ENCODE data around the gene TMEM30A. TPM values are rescaled to one million over a fixed set of nuclear protein-coding genes. Genes with fewer than 3 reads are reported as not detected.
A peak's percentile ranks its signal among the peaks of the same experiment; 100 is the strongest.

TMEM30A gene
- total RNA-seq (10 to 100 TPM; 73.6 to 78.3 TPM), polyA plus RNA-seq (10 to 100 TPM; 44.7 to 56.5 TPM)

DNA sequence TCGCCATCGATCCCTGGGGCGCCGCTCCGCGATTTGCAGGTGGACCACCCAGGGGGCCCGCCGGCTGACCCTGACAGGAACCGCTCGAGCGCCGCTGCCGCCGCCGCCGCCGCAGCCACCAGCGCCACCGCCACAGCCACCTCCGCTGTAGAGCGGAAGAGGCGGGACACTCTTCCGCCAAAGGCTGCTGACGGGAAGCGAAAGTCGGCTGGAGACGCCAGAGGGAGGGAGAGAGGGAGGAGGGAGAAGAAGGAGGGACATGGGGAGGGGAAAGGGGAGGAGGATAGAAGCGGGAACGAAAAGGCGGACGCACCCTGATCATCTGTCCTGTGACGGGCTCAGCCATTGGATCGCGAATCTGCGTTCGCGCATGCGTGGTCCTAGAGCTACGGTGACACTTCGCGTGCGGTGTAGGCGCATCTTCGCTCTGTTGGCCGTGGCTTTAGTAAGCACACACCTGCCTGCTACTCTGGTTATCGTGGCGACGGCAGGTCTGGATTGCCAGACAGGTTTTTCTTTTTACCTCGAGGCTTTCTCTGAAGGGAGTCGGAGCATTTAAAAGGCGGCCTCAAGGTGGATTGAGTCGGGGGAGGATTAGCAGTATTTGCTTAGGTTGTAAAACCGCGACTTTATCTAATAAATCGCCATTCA lies at the start of gene TMEM30A:
TMEM30A (minus strand) TSS at position 161 of the 651 bp plus-strand sequence; CDS start at position 7, 154 bp downstream.
- H3K27ac Mint-ChIP-seq = no peak within 1 kb of the TSS
- H3K4me1 Mint-ChIP-seq = peaks cover 23 to 39% (median 35%) of the 10 kb centered on the region in 4 donors
- peaks cover 64% of the 10 kb centered on the region for H3K4me1 ChIP-seq (ENCODE audit: insufficient read depth, low read length)

DNA sequence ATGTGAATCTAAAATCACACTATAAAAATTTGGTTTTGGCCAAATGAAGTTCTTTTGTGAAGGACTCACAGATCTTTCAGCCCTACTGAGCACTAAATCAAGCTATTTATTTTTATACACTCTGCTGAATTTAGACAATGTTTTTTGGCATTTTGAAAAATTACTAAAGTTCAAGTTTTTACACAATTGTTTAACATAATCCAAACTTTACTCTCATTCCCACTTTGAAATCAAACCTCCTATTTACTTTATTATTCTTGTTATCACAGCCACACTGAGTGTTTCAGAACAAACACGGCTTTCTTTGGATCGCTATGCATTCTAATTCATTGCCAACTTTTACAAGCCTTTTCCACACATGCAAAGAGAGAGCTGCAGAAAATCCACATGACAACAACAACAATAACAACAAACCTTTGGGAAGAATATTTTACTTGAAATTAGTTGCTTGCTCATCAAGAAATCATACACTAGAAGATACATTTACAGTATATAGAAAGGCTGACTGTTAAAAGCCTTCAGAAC lies 49.1 kb upstream of the TMEM30A start:
- intact Hi-C loops (cut with micrococcal nuclease) = no loop called here
- no peak for DNase-seq
- H3K36me3 Mint-ChIP-seq = no peaks in the 10 kb centered on the region
- POLR2A ChIA-PET (ENCODE audit: partially characterized antibody) = no interaction called here
- H3K9me3 ChIP-seq (ENCODE audit: control insufficient read depth in 1 of 2, low read length in 2 of 2) = no peaks in the 10 kb centered on the region
- H3K27ac Mint-ChIP-seq = no peak overlapping the region
- H3K4me3 Mint-ChIP-seq = no peak overlapping the region
- H3K36me3 ChIP-seq (ENCODE audit: insufficient read depth, low read length) = no peaks in the 10 kb centered on the region
- no peaks in the 10 kb centered on the region for H3K4me1 Mint-ChIP-seq
- H3K4me1 ChIP-seq (ENCODE audit: insufficient read depth, low read length) = no peaks in the 10 kb centered on the region
- no peak overlapping the region for H3K4me3 ChIP-seq (ENCODE audit: low read length in 2 of 2)
- H3K9me3 Mint-ChIP-seq = peaks cover 0 to 2% (median 0%) of the 10 kb centered on the region in 8 donors
- H3K27me3 Mint-ChIP-seq = peaks cover 8 to 9% of the 10 kb centered on the region in 2 donors
- no peak overlapping the region for H3K27ac ChIP-seq (ENCODE audit: low read depth, low read length)
- no peaks in the 10 kb centered on the region for H3K27me3 ChIP-seq (ENCODE audit: insufficient read depth, low read length)
- CTCF ChIA-PET (ENCODE audit: partially characterized antibody) = interaction anchor here (1.2 to 1.4 kb wide), 2 partner anchors 20 to 229 kb away, joined by 3 to 4 read pairs; no protein-coding TSS in a partner anchor

More for the DNA sequence above, at the start of gene TMEM30A:
- POLR2A ChIA-PET (ENCODE audit: partially characterized antibody) = interaction anchor here (0.6 to 3.7 kb wide), 11 partner anchors 11 to 1764 kb away, joined by 3 to 44 read pairs (median 4); partner anchors contain the start of genes COX7A2, SENP6 and SLC17A5
- H3K9me3 ChIP-seq (ENCODE audit: control insufficient read depth in 1 of 2, low read length in 2 of 2) = no peaks in the 10 kb centered on the region
- DNase-seq = peak; percentile 93 to 98 (median 97)
- no peaks in the 10 kb centered on the region for H3K36me3 ChIP-seq (ENCODE audit: insufficient read depth, low read length)
- peak within 1 kb of the TSS; percentile 79 for H3K27ac ChIP-seq (ENCODE audit: low read depth, low read length)
- peaks cover under 1 to 3% of the 10 kb centered on the region in 2 donors for H3K36me3 Mint-ChIP-seq
- intact Hi-C loops (cut with micrococcal nuclease) = loop anchor here (1.0 to 10.0 kb wide), 7 partner anchors 18 to 1763 kb away; partner anchors contain the start of genes COX7A2, EEF1A1, MYO6 and SLC17A5
- H3K4me3 ChIP-seq (ENCODE audit: low read length in 2 of 2) = peak within 1 kb of the TSS; percentile 70 to 86
- no peaks in the 10 kb centered on the region for H3K9me3 Mint-ChIP-seq
- H3K4me3 Mint-ChIP-seq = no peak within 1 kb of the TSS
- H3K27me3 Mint-ChIP-seq = no peaks in the 10 kb centered on the region
- CTCF ChIA-PET (ENCODE audit: partially characterized antibody) = interaction anchor here (0.7 to 3.9 kb wide), 10 partner anchors 11 to 1632 kb away, joined by 3 to 13 read pairs (median 4); partner anchors contain the start of gene COX7A2
- no peaks in the 10 kb centered on the region for H3K27me3 ChIP-seq (ENCODE audit: insufficient read depth, low read length)

DNA sequence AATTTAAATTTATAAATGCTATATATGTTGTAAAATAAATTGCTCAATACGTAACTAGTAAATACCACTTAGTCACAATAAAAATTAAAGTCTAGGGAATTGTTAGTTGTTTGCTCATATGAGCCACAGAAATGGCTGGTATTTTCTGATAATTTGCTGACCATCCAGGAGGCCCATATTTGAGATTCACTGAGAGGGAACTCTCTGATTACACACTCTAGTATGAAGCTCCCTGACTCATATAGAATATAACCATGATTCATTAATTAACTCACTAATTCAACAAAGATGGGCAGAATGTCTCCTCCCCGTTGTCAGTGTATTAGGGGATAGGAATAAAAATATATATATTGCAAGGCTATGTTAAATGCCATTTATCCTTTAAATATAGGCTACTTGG lies 46.6 kb upstream of the TMEM30A start:
- H3K27me3 Mint-ChIP-seq = peaks cover 6 to 7% of the 10 kb centered on the region in 2 donors
- Histone ChIP-seq H3K27ac (ENCODE audit: low read depth, low read length) (no peak overlapping the region), H3K36me3 (ENCODE audit: insufficient read depth, low read length) (no peaks in the 10 kb centered on the region), H3K4me3 (ENCODE audit: low read length in 2 of 2) (no peak overlapping the region), H3K27me3 (ENCODE audit: insufficient read depth, low read length) (no peaks in the 10 kb centered on the region), H3K9me3 (ENCODE audit: control insufficient read depth in 1 of 2, low read length in 2 of 2) (no peaks in the 10 kb centered on the region), H3K4me1 (ENCODE audit: insufficient read depth, low read length) (no peaks in the 10 kb centered on the region)
- no peaks in the 10 kb centered on the region for H3K4me1 Mint-ChIP-seq
- CTCF ChIA-PET (ENCODE audit: partially characterized antibody) = no interaction called here
- POLR2A ChIA-PET (ENCODE audit: partially characterized antibody) = no interaction called here
- intact Hi-C loops (cut with micrococcal nuclease) = no loop called here
- no peaks in the 10 kb centered on the region for H3K36me3 Mint-ChIP-seq
- no peak for DNase-seq
- peaks cover 0 to 2% (median 0%) of the 10 kb centered on the region in 8 donors for H3K9me3 Mint-ChIP-seq
- H3K27ac Mint-ChIP-seq = no peak overlapping the region
- H3K4me3 Mint-ChIP-seq = no peak overlapping the region

DNA sequence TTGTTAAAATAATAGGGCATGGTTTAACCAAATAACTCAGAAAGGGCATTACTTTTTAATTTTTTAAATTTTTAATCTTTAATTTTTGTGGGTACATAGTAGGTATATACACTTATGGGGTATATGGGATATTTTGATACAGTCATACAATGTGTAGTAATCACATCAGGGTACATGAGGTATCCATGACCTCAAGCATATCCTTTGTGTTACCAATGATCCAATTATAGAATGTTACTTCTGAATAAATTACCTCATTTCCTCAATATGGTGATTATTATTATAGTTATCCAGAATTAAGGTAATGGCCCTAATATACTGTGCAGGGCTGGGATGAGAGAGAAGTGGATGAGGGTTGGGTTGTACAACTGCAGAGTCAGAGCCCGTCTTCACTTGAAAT lies 45.1 kb upstream of the TMEM30A start:
- Mint-ChIP-seq H3K9me3 (peaks cover 0 to 2% (median 0%) of the 10 kb centered on the region in 8 donors), H3K4me1 (no peaks in the 10 kb centered on the region), H3K36me3 (no peaks in the 10 kb centered on the region), H3K27ac (no peak overlapping the region), H3K27me3 (peaks cover 11% of the 10 kb centered on the region in 2 donors), H3K4me3 (no peak overlapping the region)
- ChIA-PET POLR2A (ENCODE audit: partially characterized antibody) (no interaction called here), CTCF (ENCODE audit: partially characterized antibody) (no interaction called here)
- Histone ChIP-seq H3K27ac (ENCODE audit: low read depth, low read length) (no peak overlapping the region), H3K4me1 (ENCODE audit: insufficient read depth, low read length) (no peaks in the 10 kb centered on the region), H3K27me3 (ENCODE audit: insufficient read depth, low read length) (no peaks in the 10 kb centered on the region), H3K9me3 (ENCODE audit: control insufficient read depth in 1 of 2, low read length in 2 of 2) (no peaks in the 10 kb centered on the region), H3K4me3 (ENCODE audit: low read length in 2 of 2) (no peak overlapping the region), H3K36me3 (ENCODE audit: insufficient read depth, low read length) (no peaks in the 10 kb centered on the region)
- DNase-seq = no peak
- intact Hi-C loops (cut with micrococcal nuclease) = no loop called here

DNA sequence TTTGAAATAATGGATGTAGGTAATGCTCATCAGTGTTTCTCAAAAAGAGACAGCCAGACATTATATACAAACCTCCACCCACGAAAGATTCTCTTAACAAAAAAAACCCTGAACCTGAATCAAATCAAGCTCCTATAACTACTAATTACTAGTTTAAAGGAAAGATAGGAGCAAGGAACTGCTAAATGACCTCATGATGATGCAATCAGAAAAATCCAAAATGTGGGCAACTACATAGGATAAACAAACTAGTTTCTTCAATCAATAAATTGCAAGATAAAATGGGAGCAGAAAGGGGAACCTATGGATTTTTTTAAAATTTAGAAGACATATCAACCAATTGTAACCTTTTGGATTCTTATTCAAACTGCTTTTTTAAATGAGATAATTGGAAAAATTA lies 43.2 kb upstream of the TMEM30A start:
- Histone ChIP-seq H3K4me1 (ENCODE audit: insufficient read depth, low read length) (no peaks in the 10 kb centered on the region), H3K27me3 (ENCODE audit: insufficient read depth, low read length) (no peaks in the 10 kb centered on the region), H3K27ac (ENCODE audit: low read depth, low read length) (no peak overlapping the region), H3K4me3 (ENCODE audit: low read length in 2 of 2) (no peak overlapping the region), H3K36me3 (ENCODE audit: insufficient read depth, low read length) (no peaks in the 10 kb centered on the region), H3K9me3 (ENCODE audit: control insufficient read depth in 1 of 2, low read length in 2 of 2) (no peaks in the 10 kb centered on the region)
- no peak overlapping the region for H3K4me3 Mint-ChIP-seq
- CTCF ChIA-PET (ENCODE audit: partially characterized antibody) = no interaction called here
- peaks cover 11 to 17% of the 10 kb centered on the region in 2 donors for H3K27me3 Mint-ChIP-seq
- H3K9me3 Mint-ChIP-seq = peaks cover 0 to 2% (median 0%) of the 10 kb centered on the region in 8 donors
- no peak for DNase-seq
- intact Hi-C loops (cut with micrococcal nuclease) = no loop called here
- H3K36me3 Mint-ChIP-seq = no peaks in the 10 kb centered on the region
- no peaks in the 10 kb centered on the region for H3K4me1 Mint-ChIP-seq
- POLR2A ChIA-PET (ENCODE audit: partially characterized antibody) = no interaction called here
- no peak overlapping the region for H3K27ac Mint-ChIP-seq

DNA sequence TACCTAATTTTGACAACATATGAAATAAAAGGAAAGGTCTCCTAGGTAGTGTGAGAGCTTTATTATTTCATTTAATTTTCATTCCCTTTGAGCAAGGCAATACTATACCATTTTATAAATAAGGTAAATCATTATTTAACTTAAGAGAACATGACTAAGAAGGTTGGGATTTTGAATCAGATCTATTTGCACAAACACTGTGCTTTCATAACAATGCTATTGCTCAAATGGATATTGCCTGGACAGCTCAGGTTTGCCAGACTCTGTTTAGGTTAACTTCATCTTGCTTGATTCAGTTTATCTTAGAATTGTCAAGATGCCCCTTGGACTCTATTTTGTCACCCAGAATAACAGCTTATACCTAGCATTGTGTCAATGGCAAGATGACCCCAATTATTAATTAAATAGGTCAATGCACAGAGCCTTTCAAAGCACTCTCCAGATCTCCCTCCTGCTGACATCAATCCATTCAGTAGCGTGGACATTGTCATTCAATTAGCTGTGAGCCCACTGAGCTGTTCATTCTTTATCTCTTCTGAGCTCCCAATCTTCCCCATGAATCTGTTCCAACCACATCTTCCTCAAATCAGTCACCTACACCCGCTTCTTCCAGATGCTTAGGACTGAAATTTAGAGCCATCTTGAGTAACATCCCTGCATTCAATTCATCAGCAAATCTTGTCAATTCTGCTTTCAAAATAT lies 42.1 kb upstream of the TMEM30A start:
- H3K27ac Mint-ChIP-seq = no peak overlapping the region
- intact Hi-C loops (cut with micrococcal nuclease) = no loop called here
- no peaks in the 10 kb centered on the region for H3K36me3 Mint-ChIP-seq
- no peaks in the 10 kb centered on the region for H3K27me3 ChIP-seq (ENCODE audit: insufficient read depth, low read length)
- H3K4me1 ChIP-seq (ENCODE audit: insufficient read depth, low read length) = no peaks in the 10 kb centered on the region
- H3K36me3 ChIP-seq (ENCODE audit: insufficient read depth, low read length) = no peaks in the 10 kb centered on the region
- ChIA-PET POLR2A (ENCODE audit: partially characterized antibody) (no interaction called here), CTCF (ENCODE audit: partially characterized antibody) (no interaction called here)
- H3K4me3 ChIP-seq (ENCODE audit: low read length in 2 of 2) = no peak overlapping the region
- no peak overlapping the region for H3K27ac ChIP-seq (ENCODE audit: low read depth, low read length)
- H3K9me3 ChIP-seq (ENCODE audit: control insufficient read depth in 1 of 2, low read length in 2 of 2) = no peaks in the 10 kb centered on the region
- peaks cover 0 to 2% (median 0%) of the 10 kb centered on the region in 8 donors for H3K9me3 Mint-ChIP-seq
- H3K4me1 Mint-ChIP-seq = no peaks in the 10 kb centered on the region
- DNase-seq = no peak
- H3K27me3 Mint-ChIP-seq = peaks cover 11 to 17% of the 10 kb centered on the region in 2 donors
- H3K4me3 Mint-ChIP-seq = no peak overlapping the region

DNA sequence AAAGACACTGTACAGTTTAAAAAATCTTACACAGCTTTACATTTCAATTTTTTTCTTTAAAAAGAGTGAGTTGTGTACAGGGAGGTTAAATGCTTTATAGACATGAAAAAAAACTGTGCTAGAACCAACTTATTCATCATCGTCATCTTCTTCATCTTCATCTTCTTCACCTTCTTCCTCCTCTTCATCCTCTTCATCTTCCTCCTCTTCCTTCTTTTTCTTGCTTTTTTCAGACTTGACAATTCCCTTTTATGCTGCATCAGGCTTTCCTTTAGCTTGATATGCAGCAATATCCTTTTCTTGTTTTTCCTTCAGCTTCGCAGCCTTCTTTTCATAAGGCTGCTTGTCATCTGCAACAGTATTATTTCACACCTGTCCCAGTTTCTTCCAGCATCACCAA lies 34.3 kb upstream of the TMEM30A start:
- Histone ChIP-seq H3K27ac (ENCODE audit: low read depth, low read length) (no peak overlapping the region), H3K4me1 (ENCODE audit: insufficient read depth, low read length) (no peaks in the 10 kb centered on the region), H3K36me3 (ENCODE audit: insufficient read depth, low read length) (no peaks in the 10 kb centered on the region), H3K27me3 (ENCODE audit: insufficient read depth, low read length) (no peaks in the 10 kb centered on the region), H3K9me3 (ENCODE audit: control insufficient read depth in 1 of 2, low read length in 2 of 2) (no peaks in the 10 kb centered on the region), H3K4me3 (ENCODE audit: low read length in 2 of 2) (no peak overlapping the region)
- H3K4me3 Mint-ChIP-seq = no peak overlapping the region
- DNase-seq = no peak
- H3K4me1 Mint-ChIP-seq = no peaks in the 10 kb centered on the region
- H3K36me3 Mint-ChIP-seq = no peaks in the 10 kb centered on the region
- intact Hi-C loops (cut with micrococcal nuclease) = no loop called here
- ChIA-PET POLR2A (ENCODE audit: partially characterized antibody) (no interaction called here), CTCF (ENCODE audit: partially characterized antibody) (no interaction called here)
- no peaks in the 10 kb centered on the region for H3K9me3 Mint-ChIP-seq
- H3K27ac Mint-ChIP-seq = no peak overlapping the region
- peaks cover 15 to 32% of the 10 kb centered on the region in 2 donors for H3K27me3 Mint-ChIP-seq
